HepG2 (cell line): Measurements from ENCODE around the gene RBFOX1. TPM values are rescaled to one million over a fixed set of nuclear protein-coding genes. Genes with fewer than 3 reads are reported as not detected.

Source experiments
- ATAC-seq: fragments of 200-7000 bp; cut with Tn5 transposase; 3 replicates; pipeline ENCODE4 v1.9.1; 2020; ENCODE audit warnings: mild to moderate bottlenecking, moderate library complexity
- BruUV-seq: library from RNA; stranded (reverse); fragments of 400-500 nt; replicated peaks from 2 replicates; lab custom pipeline; 2021; lab: Mats Ljungman, UMichigan
- CTCF ChIA-PET: fragments of 300-600 bp; formaldehyde crosslinking; extraction: SDS; loops from one replicate; lab custom pipeline; 2021; ENCODE audit warnings: low total read pairs, inconsistent platforms, low intra/inter-chr PET ratio; lab: Yijun Ruan, JAX
- POLR2A ChIA-PET: fragments of 350-600 bp; sonication (Branson Sonifier 250); formaldehyde crosslinking; loops from one replicate; lab custom pipeline; 2020; ENCODE audit warnings: antibody characterized with exemption, inconsistent platforms; lab: Yijun Ruan, JAX
- DNase-seq: peaks from one replicate; pipeline ENCODE4 v3.0.0-alpha.2; 2015; ENCODE audit warnings: low spot score
- FAIRE-seq: peaks from 3 replicates; lab custom pipeline; 2011; peaks lifted over from hg19 to GRCh38; lab: Jason Lieb, UNC
- H2AFZ ChIP-seq: one replicate; pipeline ENCODE4 v1.6.1; 2011; ENCODE audit warnings: low read length, inconsistent platforms
- H3K27ac ChIP-seq: fragments of 300-600 bp; 3 replicates; pipeline ENCODE4 v1.8.0; 2011; ENCODE audit warnings: mixed run types, mild to moderate bottlenecking, mixed read lengths, low read length, inconsistent platforms; ENCODE audit not compliant: insufficient read depth; ENCODE audit errors: extremely low read length
- H3K27me3 ChIP-seq, 2 experiments: fragments of 200-600 bp in 1 of 2; 2 replicates in 1 of 2; 3 replicates in 1 of 2; pipeline versions ENCODE4 v1.6.0 to v1.8.0; 2011; ENCODE audit warnings: low read length in 2 of 2, mild to moderate bottlenecking in 2 of 2, moderate library complexity in 2 of 2, inconsistent platforms in 1 of 2; ENCODE audit not compliant: insufficient read depth in 2 of 2, control insufficient read depth in 1 of 2
- H3K36me3 ChIP-seq, 2 experiments: fragments of 200-600 bp in 1 of 2; replicated peaks in 1 of 2; 2 replicates in 1 of 2; 3 replicates in 1 of 2; pipeline versions ENCODE4 v1.5.1 to v1.8.0; 2011; ENCODE audit warnings: low read length in 2 of 2, inconsistent platforms in 1 of 2; ENCODE audit not compliant: insufficient read depth in 2 of 2, control insufficient read depth in 1 of 2
- H3K4me1 ChIP-seq: 2 replicates; pipeline ENCODE4 v1.5.1; 2012; ENCODE audit warnings: low read length, inconsistent platforms; ENCODE audit not compliant: insufficient read depth
- H3K4me2 ChIP-seq: 2 replicates; pipeline ENCODE4 v1.6.0; 2011; ENCODE audit warnings: low read depth, low read length, inconsistent platforms
- H3K4me3 ChIP-seq, 3 experiments: fragments of 200-600 bp in 1 of 3; sonication (generic), shearing (Covaris generic) in 1 of 3; replicated peaks in 1 of 3; 2 replicates each; pipeline ENCODE4 v1.5.1; 2011 to 2016; ENCODE audit warnings: low read length in 3 of 3, inconsistent platforms in 2 of 3, low read depth in 2 of 3, mild to moderate bottlenecking in 2 of 3, control low read depth in 1 of 3, mixed read lengths in 1 of 3; ENCODE audit not compliant: insufficient read depth in 1 of 3
- H3K79me2 ChIP-seq: one replicate; pipeline ENCODE4 v1.6.1; 2011; ENCODE audit warnings: low read length, inconsistent platforms; ENCODE audit not compliant: insufficient read depth
- H3K9ac ChIP-seq: 2 replicates; pipeline ENCODE4 v1.6.0; 2011; ENCODE audit warnings: mild to moderate bottlenecking, low read depth, low read length, inconsistent platforms; ENCODE audit not compliant: insufficient read depth
- H3K9me3 ChIP-seq: 2 replicates; pipeline ENCODE4 v1.5.1; 2012; ENCODE audit warnings: mild to moderate bottlenecking, low read length
- H4K20me1 ChIP-seq: 2 replicates; pipeline ENCODE4 v1.6.0; 2011; ENCODE audit warnings: inconsistent platforms, mild to moderate bottlenecking, low read length, moderate library complexity; ENCODE audit not compliant: insufficient read depth
- ARHGAP35 ChIP-seq: sonication (generic); formaldehyde crosslinking; IDR thresholded peaks from 2 replicates; pipeline ENCODE4 v1.9.0; 2022; ENCODE audit warnings: mild to moderate bottlenecking, inconsistent platforms, moderate library complexity, missing genetic modification reagents, borderline replicate concordance
- ARID4A ChIP-seq: sonication (generic); formaldehyde crosslinking; IDR thresholded peaks from 2 replicates; pipeline ENCODE4 v1.5.0; 2020; ENCODE audit warnings: mild to moderate bottlenecking, missing genetic modification reagents, borderline replicate concordance
- BCLAF1 ChIP-seq: fragments of 450-650 bp; IDR thresholded peaks from 2 replicates; pipeline ENCODE4 v1.6.1; 2017; ENCODE audit warnings: mild to moderate bottlenecking
- CREB1 ChIP-seq, 2 experiments: fragments of 450-650 bp in 1 of 2; IDR thresholded peaks; 2 replicates each; pipeline ENCODE4 v1.6.1; 2016 to 2017; ENCODE audit warnings: control low read depth in 1 of 2, mild to moderate bottlenecking in 1 of 2, missing compliant biosample characterization in 1 of 2, missing genetic modification characterization in 1 of 2
- IKZF4 ChIP-seq: sonication (generic); formaldehyde crosslinking; IDR thresholded peaks from 2 replicates; pipeline ENCODE4 v1.5.1; 2020; ENCODE audit warnings: borderline replicate concordance, mild to moderate bottlenecking, low read depth, missing genetic modification reagents; ENCODE audit errors: not compliant biosample characterization
- ISL2 ChIP-seq: sonication (generic); formaldehyde crosslinking; IDR thresholded peaks from 2 replicates; pipeline ENCODE4 v1.5.0; 2020; ENCODE audit warnings: missing genetic modification reagents
- KLF9 ChIP-seq: IDR thresholded peaks from 2 replicates; pipeline ENCODE4 v1.6.1; 2016; ENCODE audit warnings: low read depth
- MIXL1 ChIP-seq: IDR thresholded peaks from 2 replicates; pipeline ENCODE4 v1.6.1; 2016
- TRAFD1 ChIP-seq: sonication (generic); formaldehyde crosslinking; IDR thresholded peaks from 2 replicates; pipeline ENCODE4 v1.5.1; 2020; ENCODE audit warnings: missing genetic modification reagents, mild to moderate bottlenecking, borderline replicate concordance
- ZBTB42 ChIP-seq: sonication (generic); formaldehyde crosslinking; IDR thresholded peaks from 2 replicates; pipeline ENCODE4 v1.5.0; 2020; ENCODE audit warnings: mild to moderate bottlenecking, missing genetic modification reagents
- ZKSCAN1 ChIP-seq: fragments of 150-350 bp; IDR thresholded peaks from 2 replicates; pipeline ENCODE4 v1.6.1; 2014; ENCODE audit warnings: low read length
- ZMAT3 ChIP-seq: sonication (generic); formaldehyde crosslinking; conservative IDR thresholded peaks from 2 replicates; pipeline ENCODE4 v1.7.0; 2021; ENCODE audit warnings: missing genetic modification reagents
- ZMYM2 ChIP-seq: sonication (generic); formaldehyde crosslinking; IDR thresholded peaks from 2 replicates; pipeline ENCODE4 v1.8.0; 2022; ENCODE audit warnings: mild to moderate bottlenecking, missing genetic modification reagents
- ZNF230 ChIP-seq: sonication (generic); formaldehyde crosslinking; IDR thresholded peaks from 2 replicates; pipeline ENCODE4 v1.4.0; 2020; ENCODE audit warnings: mild to moderate bottlenecking, missing genetic modification reagents
- ZNF543 ChIP-seq: sonication (generic); formaldehyde crosslinking; IDR thresholded peaks from 2 replicates; pipeline ENCODE4 v1.4.0; 2020; ENCODE audit warnings: mild to moderate bottlenecking, missing genetic modification reagents
- ZNF788 ChIP-seq: sonication (generic); formaldehyde crosslinking; IDR thresholded peaks from 2 replicates; pipeline ENCODE4 v1.5.0; 2020; ENCODE audit warnings: mild to moderate bottlenecking, missing genetic modification reagents, borderline replicate concordance
- ZSCAN31 ChIP-seq: sonication (generic); formaldehyde crosslinking; IDR thresholded peaks from 2 replicates; pipeline ENCODE4 v1.5.0; 2020; ENCODE audit warnings: low read depth, mild to moderate bottlenecking, missing genetic modification reagents
- WGBS: methylation state at CpG from one replicate; pipeline ENCODE4 v1.1.6; 2017; ENCODE audit warnings: low lambda C conversion rate; 5-methylcytosine and 5-hydroxymethylcytosine counted together
- in situ Hi-C: cut with HindIII; loops from 2 replicates; pipeline ENCODE4 v1.10.0; 2017; ENCODE audit warnings: low pct_unique_long_range_greater_than_20kb; ENCODE audit not compliant: extremely low pct_ligation_motif_present
- intact Hi-C: fragments of 100-400 bp; cut with micrococcal nuclease; formaldehyde crosslinking; loops from one replicate; pipeline ENCODE4 v1.10.0; 2022; ENCODE audit not compliant: unreplicated experiment
- polyA plus RNA-seq, 8 experiments: library from polyadenylated mRNA; depleted of rRNA in 3 of 8; stranded (reverse) in 7 of 8; unstranded in 1 of 8; fragments of >200 nt; fragmentation: Illumina TruSeq in 4 of 8; extraction: Trizol in 4 of 8; gene quantifications; 2 replicates each; pipeline versions ENCODE4 v1.2.1 to v1.2.3, GENCODE V29; 2011 to 2016; ENCODE audit warnings: low read depth in 4 of 8, missing spikeins in 1 of 8, mixed read lengths in 1 of 8; ENCODE audit not compliant: insufficient read depth in 1 of 8
- total RNA-seq, 5 experiments: library from RNA; depleted of rRNA; stranded (reverse); fragments of >200 nt; fragmentation: Illumina TruSeq; extraction: Trizol; gene quantifications; 2 replicates each; pipeline ENCODE4 v1.2.3, GENCODE V29; 2016; ENCODE audit warnings: low read depth in 1 of 5

RBFOX1 gene
- total and polyA plus RNA-seq, 2 of the 13 experiments (the other 11 are each of a cell fraction or from before 2014, with no cell fraction given): not detected

- H4K20me1 ChIP-seq: no peaks in the 10 kb centered on the region
- no peak overlapping the region for H3K4me2 ChIP-seq
- H3K9ac ChIP-seq: no peak overlapping the region
- DNase-seq: no peak
- peaks cover 0 to 7% of the 10 kb centered on the region in 2 experiments; a peak in 1 of 5 replicates for H3K27me3 ChIP-seq
- H3K27ac ChIP-seq: no peak overlapping the region
- intact Hi-C loops (no loop called here), in situ Hi-C loops (no loop called here)
- BruUV-seq: no TSS peak
- no peaks in the 10 kb centered on the region for H3K79me2 ChIP-seq
- 3% methylated on average over 6 of the region's 6 CpGs for WGBS
- FAIRE-seq: no peak
- H2AFZ ChIP-seq: no peak overlapping the region
- no peaks in the 10 kb centered on the region for H3K4me1 ChIP-seq
- no peaks in the 10 kb centered on the region for H3K9me3 ChIP-seq
- no peak overlapping the region for H3K4me3 ChIP-seq
- ATAC-seq: no peak
- ChIA-PET POLR2A (no interaction called here), CTCF (no interaction called here)
- H3K36me3 ChIP-seq: no peaks in the 10 kb centered on the region
- no peak for TF ChIP-seq KLF9 (CRISPR knock-in tag)
- TF ChIP-seq ZSCAN31 (CRISPR knock-in tag): no peak
- no peak for TF ChIP-seq ZKSCAN1
- TF ChIP-seq ZNF543 (CRISPR knock-in tag): no peak
- no peak for TF ChIP-seq ARHGAP35
- TF ChIP-seq TRAFD1: no peak
- TF ChIP-seq ZNF230 (CRISPR knock-in tag): no peak
- TF ChIP-seq IKZF4: no peak
- TF ChIP-seq ARID4A (CRISPR knock-in tag): no peak
- TF ChIP-seq ISL2: no peak
- TF ChIP-seq ZBTB42: no peak
- no peak for TF ChIP-seq BCLAF1
- TF ChIP-seq ZMYM2: no peak
- no peak for TF ChIP-seq ZMAT3 (CRISPR knock-in tag)
- no peak for TF ChIP-seq CREB1 (IDR thresholded peaks at IDR 0.05)
- no peak for TF ChIP-seq CREB1 (CRISPR knock-in tag; IDR thresholded peaks at IDR 0.05)
- TF ChIP-seq ZNF788 (CRISPR knock-in tag): no peak
- TF ChIP-seq MIXL1 (CRISPR knock-in tag): no peak
Measured at GRCh38 chr16:7420843-7421242, 88.2 kb downstream of the RBFOX1 start.
